Adipose tissue (tissue), 3 donors: ENCODE data around the gene TBXAS1. TPM values are rescaled to one million over a fixed set of nuclear protein-coding genes. Genes with fewer than 3 reads are reported as not detected.

Source experiments
- H3K27ac ChIP-seq: one replicate; pipeline ENCODE4 v1.5.1; 2013; ENCODE audit warnings: low read depth, low read length
- WGBS, 3 donors: extraction: QIAGEN DNeasy Blood & Tissue Kit; methylation state at CpG; one replicate each; pipeline ENCODE4 v1.1.7; 2013; 5-methylcytosine and 5-hydroxymethylcytosine counted together
- polyA plus RNA-seq, 3 donors: library from polyadenylated mRNA; stranded (reverse); fragments of 200-250 nt; gene quantifications; one replicate each; pipeline ENCODE4 v1.2.3, GENCODE V29; 2013
- donor health status: healthy with polysubstance abuse.
- donor health status: Bipolar disorder and iron deficiency.
- donor health status: healthy.

The TBXAS1 gene
- polyA plus RNA-seq, 3 donors = 3.4 to 15.7 (median 9.8) TPM

DNA sequence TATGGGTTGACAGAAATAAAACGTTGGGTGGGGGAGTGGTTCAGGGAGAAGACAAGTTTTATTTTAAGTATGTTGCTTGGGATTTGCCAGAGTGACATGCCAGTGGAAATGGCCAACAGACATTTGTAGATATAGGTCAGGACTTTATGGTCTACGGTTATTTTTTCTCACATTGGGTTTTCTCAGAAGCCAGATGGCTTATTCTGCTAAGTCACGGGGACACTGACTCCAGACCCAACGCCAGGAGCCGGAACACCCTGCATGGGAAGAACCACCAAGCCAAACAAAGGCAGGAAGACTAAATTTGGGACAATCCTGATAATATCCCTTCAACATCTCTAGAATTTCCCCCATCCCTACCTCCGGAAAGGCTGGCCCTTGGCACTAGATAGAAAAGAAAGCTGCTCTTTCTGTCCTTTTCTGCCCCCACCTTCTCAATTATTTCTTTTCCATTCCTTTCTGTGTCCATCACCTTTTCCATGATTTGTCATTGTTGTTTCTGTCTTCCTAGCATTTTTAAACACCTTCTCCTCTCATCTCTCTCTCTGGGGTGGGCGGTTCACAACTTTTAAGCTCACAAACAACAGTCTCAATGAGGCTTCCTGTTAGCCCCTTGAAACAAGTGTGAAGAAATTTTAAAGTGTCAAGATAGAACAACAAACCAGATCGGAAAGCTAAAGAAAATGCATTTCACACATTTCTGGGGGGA is 44.7 kb downstream of the TBXAS1 start:
- WGBS, 3 donors = 71 to 88% (median 74%) methylated on average over 8 of the region's 8 CpGs
- no peak overlapping the region for H3K27ac ChIP-seq

DNA sequence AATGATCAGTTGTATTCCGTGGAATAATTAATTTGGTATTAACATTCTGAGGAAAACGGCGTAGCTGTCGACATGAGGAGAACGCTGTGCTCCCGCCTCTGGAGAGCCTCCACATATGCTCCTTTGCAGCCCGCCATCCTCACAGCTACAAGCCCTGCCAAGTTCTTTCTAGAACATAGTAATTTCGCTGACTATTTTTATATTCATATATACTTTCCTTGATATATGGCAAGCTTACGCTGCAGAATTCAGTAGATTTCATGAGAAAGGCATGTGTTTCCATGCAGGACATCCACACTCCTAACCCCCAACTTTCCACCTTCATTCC is 45.2 kb downstream of the TBXAS1 start:
- no peak overlapping the region for H3K27ac ChIP-seq
- WGBS, 3 donors = 71 to 88% (median 83%) methylated on average over 9 of the region's 9 CpGs

DNA sequence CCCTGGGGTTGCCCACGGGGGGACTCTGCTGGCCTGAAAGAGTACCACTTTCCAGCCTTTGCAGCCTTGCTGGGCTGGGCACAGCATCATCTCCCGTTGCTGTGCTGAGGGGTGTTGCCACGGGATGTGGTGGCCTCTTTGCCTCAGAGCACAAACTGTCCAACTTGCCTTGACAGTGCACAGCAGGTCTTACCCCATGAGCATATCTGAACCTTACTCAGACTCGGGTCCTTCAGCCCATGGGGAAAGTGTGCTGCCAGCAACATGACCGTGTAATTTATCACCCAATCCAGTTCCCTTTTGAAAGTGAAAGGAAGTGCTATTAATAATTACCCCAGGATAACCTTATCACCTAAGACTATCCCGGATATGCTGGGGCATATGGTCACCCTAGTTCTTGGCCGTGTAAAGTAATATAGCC is 46.8 kb downstream of the TBXAS1 start:
- 22 to 44% (median 34%) methylated on average over 7 of the region's 7 CpGs for WGBS, 3 donors
- no peak overlapping the region for H3K27ac ChIP-seq

DNA sequence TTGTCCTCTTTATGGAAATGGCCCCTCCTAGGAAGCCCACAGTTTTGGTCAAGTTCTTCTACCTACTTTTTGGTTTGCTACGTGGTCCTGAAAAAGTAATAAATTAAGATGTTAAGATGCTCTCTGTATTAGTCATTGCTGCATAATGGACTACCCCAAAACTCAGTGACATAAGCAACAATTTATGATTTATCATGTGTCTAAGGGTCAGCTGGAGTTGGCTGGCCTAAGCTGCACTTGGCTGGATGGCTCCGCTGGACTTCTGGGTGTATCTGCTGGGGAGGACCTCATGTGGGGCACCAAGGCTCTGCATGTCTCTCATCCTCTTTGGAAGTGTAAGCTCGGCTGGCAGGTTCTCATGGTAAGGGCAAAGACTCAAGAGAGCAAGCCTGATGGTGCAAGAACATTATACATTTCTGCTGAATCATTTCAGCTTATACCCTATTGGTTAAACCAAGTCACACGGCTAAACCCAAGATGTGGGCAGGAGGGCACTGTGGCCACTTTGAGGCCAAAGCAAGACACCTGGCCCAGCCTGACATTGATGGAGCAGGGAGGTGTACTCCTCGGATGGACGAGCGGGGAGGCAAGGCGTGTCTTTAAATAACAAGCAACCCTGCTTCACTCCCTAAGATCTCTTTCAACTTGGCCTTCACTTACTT is 47.7 kb downstream of the TBXAS1 start:
- 91 to 94% (median 92%) methylated on average over 8 of the region's 8 CpGs for WGBS, 3 donors
- no peak overlapping the region for H3K27ac ChIP-seq

DNA sequence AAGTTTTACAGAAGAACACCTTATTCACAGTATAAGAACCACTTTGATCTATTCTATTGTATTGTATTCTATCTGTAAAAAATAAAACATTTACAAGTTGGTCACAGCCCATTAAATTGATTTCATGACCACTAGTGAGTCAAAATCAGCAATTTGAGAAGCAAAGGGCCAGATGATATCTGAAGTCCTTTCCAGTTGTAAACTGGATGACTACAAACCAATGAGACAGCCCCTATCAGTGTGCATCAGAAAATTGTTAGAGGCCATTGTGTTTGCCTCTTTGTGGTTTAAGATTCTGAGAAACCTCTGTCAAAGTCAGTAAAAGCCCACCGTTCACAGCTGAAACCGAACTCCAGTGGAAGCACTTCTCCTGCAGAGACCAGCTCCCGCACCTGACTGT is 54.8 kb downstream of the TBXAS1 start:
- 89 to 93% (median 90%) methylated on average over 3 of the region's 3 CpGs for WGBS, 3 donors
- H3K27ac ChIP-seq = no peak overlapping the region

DNA sequence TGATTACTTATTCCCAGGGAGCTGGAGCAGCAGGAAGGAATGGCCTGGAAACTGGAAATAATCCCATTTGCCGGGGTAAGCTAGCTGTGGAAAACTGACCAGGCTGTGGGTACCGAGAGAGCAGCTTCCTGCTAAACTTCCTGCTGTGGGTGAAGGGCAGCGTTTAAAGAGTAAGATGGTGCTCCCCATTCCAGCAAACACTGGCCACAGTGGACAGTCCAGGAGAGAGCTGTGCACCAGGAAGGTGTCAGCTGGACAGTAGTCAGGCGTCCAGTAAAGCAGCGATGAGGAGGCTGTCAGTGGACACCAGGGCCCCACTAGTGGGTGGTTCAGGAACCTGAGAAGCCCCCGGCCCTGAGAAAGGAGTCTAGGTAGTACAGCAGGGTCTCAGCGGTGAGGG is 55.4 kb downstream of the TBXAS1 start:
- no peak overlapping the region for H3K27ac ChIP-seq
- WGBS, 3 donors = 73 to 86% (median 75%) methylated on average over 7 of the region's 7 CpGs

DNA sequence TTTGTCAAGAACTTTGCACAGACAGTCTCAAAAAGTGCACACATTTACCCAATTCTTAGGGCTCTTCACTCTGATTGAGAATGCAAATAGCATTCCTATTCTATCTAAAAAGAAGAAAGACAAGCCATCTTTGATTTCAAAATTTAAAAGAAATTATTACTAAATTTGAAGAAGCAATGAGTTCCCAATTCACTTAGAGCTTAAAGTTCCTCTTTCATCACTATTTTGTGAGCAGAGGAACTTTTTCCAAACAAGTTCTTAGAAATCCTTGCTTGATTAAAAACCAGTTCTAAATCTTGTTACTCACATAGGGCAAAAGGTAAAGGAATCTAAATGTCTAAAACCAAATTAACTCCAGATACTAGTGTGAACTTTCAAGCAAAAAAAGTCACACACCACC is 56.4 kb downstream of the TBXAS1 start:
- H3K27ac ChIP-seq = no peak overlapping the region

DNA sequence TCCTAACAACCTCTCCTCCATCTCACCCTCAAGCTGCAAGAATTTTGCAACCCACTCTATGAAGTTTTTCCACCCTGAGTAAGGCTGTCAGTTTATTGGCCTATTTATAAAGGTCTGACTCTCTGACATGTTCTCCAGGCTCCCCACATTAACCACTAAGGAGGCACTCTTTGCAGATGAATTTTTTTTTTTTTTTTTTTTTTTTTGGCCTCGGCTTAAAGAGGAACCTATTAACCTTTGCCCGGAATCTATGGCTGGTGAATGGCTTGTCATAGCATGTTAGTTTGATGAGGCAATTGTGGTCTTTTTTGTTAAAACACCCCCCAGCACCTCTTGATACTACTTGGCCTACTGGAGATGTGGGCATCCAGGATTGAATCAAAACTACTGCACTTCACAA is 57.1 kb downstream of the TBXAS1 start:
- no peak overlapping the region for H3K27ac ChIP-seq
- WGBS, 3 donors = 31 to 62% (median 56%) methylated on average over 2 of the region's 2 CpGs

DNA sequence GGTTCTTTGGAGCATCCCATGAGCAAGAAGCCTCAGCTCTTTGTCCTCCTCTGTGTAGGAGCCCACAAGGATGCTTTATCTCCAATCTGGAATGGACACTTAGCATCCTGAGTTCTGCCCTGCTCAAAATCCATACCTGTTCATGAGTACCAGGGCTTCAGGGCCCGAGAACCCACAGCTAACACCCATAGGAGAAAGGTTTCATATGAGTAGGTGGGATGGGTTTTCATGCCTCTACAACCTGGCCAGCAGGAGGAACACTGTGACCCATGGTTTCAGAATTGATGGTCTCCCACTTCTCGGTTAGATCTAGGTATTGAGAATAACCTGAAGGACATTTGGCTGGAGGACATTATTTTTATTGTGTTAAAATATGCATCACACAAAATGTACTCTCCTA is 57.8 kb downstream of the TBXAS1 start:
- 88 to 96% (median 92%) methylated on average over 2 of the region's 2 CpGs for WGBS, 3 donors

DNA sequence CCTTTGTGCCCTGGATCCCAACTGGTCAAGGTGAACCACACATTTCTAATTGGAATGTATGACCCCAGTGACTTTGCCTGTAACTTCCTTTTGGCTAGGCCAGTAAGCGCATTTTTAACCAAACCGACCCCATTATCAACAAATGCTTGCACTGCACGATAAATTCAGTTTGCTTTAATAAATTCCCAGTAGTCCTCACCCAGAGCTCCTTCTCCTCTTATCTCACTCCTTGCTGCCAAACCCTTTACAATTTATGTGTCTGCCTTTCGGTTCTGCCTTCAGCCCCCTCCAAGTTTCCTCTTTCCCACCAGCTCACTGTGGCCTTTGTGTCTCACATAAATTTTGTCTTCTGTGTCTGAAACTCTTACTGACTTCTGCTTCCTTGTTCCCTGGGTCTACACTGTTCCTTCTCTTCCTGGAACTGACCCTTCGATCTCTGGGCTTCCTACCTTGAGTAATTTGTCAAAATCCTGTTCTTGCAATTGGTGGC is 59.0 kb downstream of the TBXAS1 start:
- no peak overlapping the region for H3K27ac ChIP-seq
- 50 to 78% (median 52%) methylated on average over 5 of the region's 5 CpGs for WGBS, 3 donors

More for the DNA sequence above, 57.8 kb downstream of the TBXAS1 start:
- H3K27ac ChIP-seq = no peak overlapping the region

DNA sequence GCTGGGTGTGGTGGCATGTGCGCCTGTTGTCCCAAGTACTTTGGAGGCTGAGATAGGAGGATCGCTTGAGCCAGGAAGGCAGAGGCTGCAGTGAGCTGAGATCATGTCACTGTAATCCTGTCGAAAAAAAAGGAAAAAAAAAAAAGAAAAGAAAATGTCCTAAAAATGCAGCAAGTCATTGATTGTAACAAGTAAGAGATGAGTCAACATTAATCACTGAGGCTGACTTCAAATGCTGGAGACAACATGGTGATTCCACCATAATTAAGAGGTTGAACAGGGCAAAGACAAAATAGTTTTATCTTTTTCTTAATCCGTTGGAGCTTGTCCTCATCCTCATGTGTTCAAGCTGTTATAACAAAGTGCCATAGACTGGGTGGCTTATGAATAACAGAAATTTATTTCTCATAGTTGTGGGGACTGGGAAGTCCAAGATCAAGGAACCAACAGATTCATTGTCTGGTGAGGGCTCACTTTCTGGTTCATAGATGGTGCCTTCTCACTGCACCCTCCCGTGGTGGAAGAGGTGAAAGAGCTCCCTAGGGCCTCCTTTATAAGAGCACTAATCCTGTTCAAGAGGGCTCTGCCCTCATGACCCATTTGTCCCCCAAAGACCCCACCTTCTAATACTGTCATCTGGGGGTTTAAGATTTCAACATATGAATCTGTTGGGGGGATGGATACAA is 60.3 kb downstream of the TBXAS1 start:
- H3K27ac ChIP-seq = no peak overlapping the region
- 88 to 94% (median 93%) methylated on average over 5 of the region's 5 CpGs for WGBS, 3 donors

DNA sequence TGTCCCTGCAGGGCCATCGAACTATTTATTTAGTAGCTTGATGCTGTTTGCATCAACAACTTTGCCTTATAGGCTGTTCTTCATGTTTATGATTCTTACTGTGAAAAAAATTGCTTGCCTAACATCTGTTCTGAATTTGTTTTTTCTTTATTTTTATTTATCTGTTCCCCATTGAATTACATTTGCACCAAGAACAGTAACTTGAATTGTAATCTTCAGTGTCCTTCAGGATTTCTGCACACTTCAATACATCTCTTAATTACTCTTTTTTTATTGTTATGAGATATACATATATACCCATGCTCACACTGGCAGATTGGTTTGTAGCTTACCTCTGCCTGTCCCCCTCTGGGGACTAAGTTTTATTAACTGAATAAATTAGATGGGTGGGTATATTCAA is 64.4 kb downstream of the TBXAS1 start:
- WGBS, 3 donors = 83 to 97% (median 92%) methylated on average over 1 of the region's 1 CpG
- H3K27ac ChIP-seq = no peak overlapping the region

DNA sequence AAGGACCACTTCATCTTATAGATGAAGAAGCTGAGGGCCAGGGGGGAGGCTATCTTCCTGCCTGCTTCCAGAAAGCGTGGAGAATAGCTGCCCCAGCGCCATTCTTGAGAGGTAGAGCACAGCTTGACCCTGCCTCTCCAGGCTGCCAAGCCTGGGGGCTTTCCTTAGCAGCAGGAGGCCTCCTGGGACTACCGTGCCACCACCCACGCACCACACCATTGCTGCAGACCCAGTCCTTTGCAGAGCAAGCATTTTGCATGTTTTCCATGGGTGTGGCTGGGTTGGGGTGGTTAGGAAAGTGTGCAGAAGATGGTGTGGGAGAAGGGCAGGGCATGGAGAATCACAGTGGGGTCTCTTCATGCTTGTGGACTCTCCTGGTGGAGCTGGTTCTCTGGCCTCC is 64.9 kb downstream of the TBXAS1 start:
- no peak overlapping the region for H3K27ac ChIP-seq
- 79 to 86% (median 83%) methylated on average over 4 of the region's 4 CpGs for WGBS, 3 donors

DNA sequence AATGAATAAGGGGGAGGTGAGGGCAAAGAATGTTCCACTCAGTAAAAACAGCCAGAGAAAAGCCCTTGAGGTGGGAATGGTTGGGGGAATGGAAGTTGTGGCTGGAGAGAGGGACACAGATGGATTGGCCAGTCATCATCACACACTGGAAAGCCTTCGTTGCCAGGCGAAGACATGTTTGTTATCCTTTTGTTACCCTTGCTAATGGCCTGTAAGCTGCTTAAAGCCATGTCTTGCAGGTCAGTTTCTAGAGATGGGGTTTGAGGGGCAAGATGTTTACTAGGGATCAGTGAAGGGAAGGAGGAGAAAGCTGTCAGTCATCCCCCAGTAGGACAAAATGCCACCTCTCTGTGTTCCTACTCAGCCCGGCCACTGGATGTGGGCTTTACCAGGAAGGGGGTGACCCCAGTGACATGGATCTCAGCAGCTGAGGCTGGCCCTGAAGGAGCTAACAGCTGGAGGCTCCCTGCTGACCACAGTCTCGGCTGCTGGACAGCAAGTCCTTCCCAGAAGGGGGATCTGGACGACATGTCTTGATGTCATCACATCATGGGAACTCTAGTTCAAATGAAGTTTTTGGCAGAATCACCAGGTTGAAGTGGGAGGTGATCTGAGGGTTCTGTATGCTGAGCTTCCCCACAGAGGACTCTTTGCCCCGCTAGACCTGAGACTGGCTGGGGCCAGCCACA is 66.2 kb downstream of the TBXAS1 start:
- WGBS, 3 donors = 83 to 86% (median 84%) methylated on average over 6 of the region's 6 CpGs
- H3K27ac ChIP-seq = no peak overlapping the region

DNA sequence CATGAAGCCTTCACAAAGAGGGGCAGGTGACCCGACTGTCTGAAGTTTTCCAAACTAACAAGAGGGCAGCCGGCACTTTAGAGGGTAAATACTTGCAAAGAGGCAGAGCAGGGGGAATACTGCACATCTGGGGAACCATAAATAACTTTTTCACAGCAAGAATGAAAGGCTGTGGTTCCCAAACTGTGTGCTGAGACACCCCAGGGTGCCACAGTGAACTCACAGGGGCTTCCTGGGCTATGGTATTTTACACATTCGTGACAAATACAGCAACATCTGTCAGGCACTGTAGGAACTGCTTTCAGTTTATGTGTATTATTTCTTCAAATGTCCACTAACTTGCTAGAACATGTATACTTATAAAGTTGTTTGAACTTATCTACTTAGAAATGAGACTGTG is 67.2 kb downstream of the TBXAS1 start:
- 91 to 96% (median 95%) methylated on average over 3 of the region's 3 CpGs for WGBS, 3 donors
- H3K27ac ChIP-seq = no peak overlapping the region

DNA sequence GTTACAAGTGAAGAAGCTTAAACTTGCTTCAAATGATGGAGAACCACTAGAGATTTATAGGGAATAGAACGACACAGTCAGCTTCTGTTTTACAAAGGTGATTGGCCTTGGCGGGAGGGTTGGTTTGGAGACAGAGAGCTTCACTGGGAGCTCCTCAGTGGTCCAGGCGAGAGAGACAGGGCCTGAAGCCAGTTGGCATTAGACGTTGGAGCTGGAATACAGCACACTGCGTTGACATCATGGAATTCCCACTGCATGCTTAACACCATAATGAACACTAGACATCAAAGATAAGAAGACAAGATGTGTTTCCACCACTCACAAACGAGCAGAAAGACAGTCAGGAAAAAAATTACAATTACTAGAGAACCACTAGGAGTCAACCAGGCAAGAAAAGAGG is 67.8 kb downstream of the TBXAS1 start:
- 54 to 69% (median 68%) methylated on average over 6 of the region's 6 CpGs for WGBS, 3 donors
- no peak overlapping the region for H3K27ac ChIP-seq

DNA sequence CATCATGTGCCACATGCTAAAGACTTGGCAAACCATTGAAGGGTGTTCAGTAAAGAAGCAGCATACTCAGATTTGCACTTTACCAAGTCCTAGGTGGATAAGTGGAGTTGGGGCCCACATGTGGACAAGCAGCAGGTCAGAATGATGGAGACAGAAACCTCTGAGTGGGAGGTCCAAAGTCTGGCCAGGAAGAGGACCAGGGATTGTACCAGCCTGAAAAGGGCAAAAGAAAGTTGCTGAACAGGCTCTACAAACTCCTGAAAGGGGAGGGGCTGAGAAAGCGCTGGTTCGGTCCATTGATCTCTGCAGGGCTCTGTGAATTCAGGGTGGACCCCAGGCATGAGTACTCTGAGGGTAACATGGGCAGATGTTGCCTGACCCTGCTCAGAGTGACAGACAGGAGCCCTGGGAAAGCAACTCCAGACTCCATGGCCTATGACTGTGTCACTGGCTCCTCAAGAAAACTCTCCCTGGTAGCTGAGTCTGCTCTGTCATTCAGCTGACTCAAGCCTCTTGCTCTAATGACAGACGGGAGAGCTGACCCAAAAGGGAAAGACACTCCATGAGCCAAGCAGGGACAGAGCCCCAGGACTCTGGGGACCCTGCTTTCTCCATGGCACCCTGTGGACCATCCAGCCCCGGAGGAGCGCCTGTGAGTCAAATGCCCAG is 68.5 kb downstream of the TBXAS1 start:
- H3K27ac ChIP-seq = no peak overlapping the region
- 68 to 90% (median 85%) methylated on average over 5 of the region's 5 CpGs for WGBS, 3 donors

DNA sequence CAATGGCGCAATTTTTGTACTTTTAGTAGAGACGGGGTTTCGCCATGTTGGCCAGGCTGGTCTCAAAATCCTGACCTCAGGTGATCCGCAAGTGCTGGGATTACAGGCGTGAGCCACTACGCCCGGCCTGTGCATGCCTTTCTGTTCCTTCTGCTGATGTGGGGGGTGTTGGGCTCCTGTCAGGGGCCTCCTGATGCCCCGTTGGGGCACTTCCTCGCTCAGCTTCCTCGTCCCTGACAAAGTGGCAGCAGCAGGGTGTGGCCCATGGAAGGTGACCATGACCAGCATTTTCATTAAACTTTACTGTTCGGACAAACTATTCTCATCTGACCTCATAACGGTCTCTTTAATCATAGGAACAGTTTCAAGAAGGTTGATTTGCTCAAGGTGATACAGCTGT is 69.4 kb downstream of the TBXAS1 start:
- no peak overlapping the region for H3K27ac ChIP-seq
- 69 to 89% (median 77%) methylated on average over 12 of the region's 12 CpGs for WGBS, 3 donors
